IMR-90 (cell line): ENCODE results near the gene FRAS1. TPM values are rescaled to one million over a fixed set of nuclear protein-coding genes. Genes with fewer than 3 reads are reported as not detected.

ENCODE experiments used
- ATAC-seq: fragments of 200-7000 bp; cut with Tn5 transposase; 2 replicates; pipeline ENCODE4 v1.9.1; 2020; ENCODE audit warnings: low read depth, mild to moderate bottlenecking, moderate library complexity
- BruUV-seq: library from RNA; stranded (reverse); fragments of 400-500 nt; replicated peaks from 2 replicates; lab custom pipeline; 2021; lab: Mats Ljungman, UMichigan
- CTCF ChIA-PET: fragments of 300-600 bp; formaldehyde crosslinking; extraction: SDS; loops from one replicate; lab custom pipeline; 2021; ENCODE audit warnings: antibody characterized with exemption; lab: Yijun Ruan, JAX
- POLR2A ChIA-PET: fragments of 300-600 bp; sonication (Branson Sonifier 250); formaldehyde crosslinking; loops from one replicate; lab custom pipeline; 2022; ENCODE audit warnings: antibody characterized with exemption; ENCODE audit not compliant: unreplicated experiment; lab: Charles Lee
- DNase-seq: peaks from one replicate; pipeline ENCODE4 v3.0.0; 2013
- H2AFZ ChIP-seq: replicated peaks from 2 replicates; pipeline ENCODE3; 2013; ENCODE audit warnings: low read length, mild to moderate bottlenecking; ENCODE audit not compliant: poor library complexity
- H2AK5ac ChIP-seq: 2 replicates; pipeline ENCODE4 v1.6.1; 2013; ENCODE audit warnings: low read depth, low read length, inconsistent platforms
- H2AK9ac ChIP-seq: replicated peaks from 2 replicates; pipeline ENCODE3; 2013; ENCODE audit warnings: mild to moderate bottlenecking, low read depth, low read length, moderate library complexity; ENCODE audit not compliant: poor library complexity
- H2BK120ac ChIP-seq: 2 replicates; pipeline ENCODE4 v1.6.1; 2013; ENCODE audit warnings: low read depth, low read length, inconsistent platforms
- H2BK15ac ChIP-seq: 3 replicates; pipeline ENCODE4 v1.6.1; 2013; ENCODE audit warnings: low read depth, low read length, inconsistent platforms
- H2BK20ac ChIP-seq: 2 replicates; pipeline ENCODE4 v1.6.1; 2013; ENCODE audit warnings: low read depth, mild to moderate bottlenecking, inconsistent platforms, low read length, moderate library complexity
- H2BK5ac ChIP-seq: 2 replicates; pipeline ENCODE4 v1.6.1; 2013; ENCODE audit warnings: mild to moderate bottlenecking, low read depth, low read length, inconsistent platforms; ENCODE audit not compliant: poor library complexity, severe bottlenecking
- H3K14ac ChIP-seq: replicated peaks from 2 replicates; pipeline ENCODE4 v1.6.1; 2013; ENCODE audit warnings: low read depth, low read length, inconsistent platforms
- H3K18ac ChIP-seq: 2 replicates; pipeline ENCODE4 v1.6.1; 2013; ENCODE audit warnings: low read depth, low read length, control low read depth
- H3K23ac ChIP-seq: 2 replicates; pipeline ENCODE4 v1.6.1; 2013; ENCODE audit warnings: low read depth, low read length, inconsistent platforms
- H3K27ac ChIP-seq: 2 replicates; pipeline ENCODE4 v1.5.1; 2013; ENCODE audit warnings: mild to moderate bottlenecking, control low read depth, low read length; ENCODE audit not compliant: insufficient read depth
- H3K27me3 ChIP-seq: 2 replicates; pipeline ENCODE4 v1.6.1; 2013; ENCODE audit warnings: low read length; ENCODE audit not compliant: control insufficient read depth, insufficient read depth
- H3K36me3 ChIP-seq: 2 replicates; pipeline ENCODE4 v1.6.1; 2013; ENCODE audit warnings: low read length, mixed read lengths; ENCODE audit not compliant: control insufficient read depth, insufficient read depth
- H3K4ac ChIP-seq: 2 replicates; pipeline ENCODE4 v1.6.1; 2013; ENCODE audit warnings: low read depth, low read length, inconsistent platforms
- H3K4me1 ChIP-seq: 2 replicates; pipeline ENCODE4 v1.6.1; 2013; ENCODE audit warnings: low read length, mixed read lengths; ENCODE audit not compliant: control insufficient read depth, insufficient read depth
- H3K4me2 ChIP-seq: 2 replicates; pipeline ENCODE4 v1.6.1; 2013; ENCODE audit warnings: low read depth, mild to moderate bottlenecking, control low read depth, low read length, moderate library complexity
- H3K4me3 ChIP-seq: 2 replicates; pipeline ENCODE4 v1.5.1; 2013; ENCODE audit warnings: low read depth, mild to moderate bottlenecking, control low read depth, low read length, moderate library complexity; ENCODE audit not compliant: insufficient read depth
- H3K56ac ChIP-seq: 2 replicates; pipeline ENCODE4 v1.6.1; 2013; ENCODE audit warnings: low read length, inconsistent platforms; ENCODE audit not compliant: insufficient read depth; ENCODE audit errors: extremely low read depth
- H3K79me1 ChIP-seq, 2 experiments: 2 replicates each; pipeline ENCODE4 v1.6.1; 2013; ENCODE audit warnings: low read length in 2 of 2, inconsistent platforms in 1 of 2, low read depth in 1 of 2
- H3K9ac ChIP-seq: 2 replicates; pipeline ENCODE4 v1.6.1; 2013; ENCODE audit warnings: low read depth, low read length, control low read depth
- H3K9me1 ChIP-seq: 2 replicates; pipeline ENCODE4 v1.6.1; 2013; ENCODE audit warnings: low read length, inconsistent platforms; ENCODE audit not compliant: insufficient read depth
- H3K9me3 ChIP-seq: 2 replicates; pipeline ENCODE4 v1.6.1; 2013; ENCODE audit warnings: low read length; ENCODE audit not compliant: control insufficient read depth, insufficient read depth
- H4K20me1 ChIP-seq: 2 replicates; pipeline ENCODE4 v1.6.1; 2013; ENCODE audit warnings: low read length, inconsistent platforms; ENCODE audit not compliant: insufficient read depth
- H4K5ac ChIP-seq: 2 replicates; pipeline ENCODE4 v1.6.1; 2013; ENCODE audit warnings: mild to moderate bottlenecking, low read depth, low read length, control low read depth
- H4K8ac ChIP-seq, 2 experiments: 2 replicates each; pipeline ENCODE4 v1.6.1; 2013; ENCODE audit warnings: low read depth in 2 of 2, low read length in 2 of 2, control low read depth in 1 of 2, inconsistent platforms in 1 of 2
- H4K91ac ChIP-seq: 2 replicates; pipeline ENCODE4 v1.6.1; 2013; ENCODE audit warnings: low read depth, low read length, inconsistent platforms; ENCODE audit not compliant: insufficient read depth
- BHLHE40 ChIP-seq: fragments of 150-350 bp; IDR thresholded peaks from 2 replicates; pipeline ENCODE4 v1.6.1; 2016; ENCODE audit warnings: mild to moderate bottlenecking, low read depth, low read length
- CEBPB ChIP-seq: IDR thresholded peaks from 2 replicates; pipeline ENCODE4 v1.6.1; 2012; ENCODE audit warnings: low read depth, low read length, improper control_type of control experiment
- CHD1 ChIP-seq: IDR thresholded peaks from 2 replicates; pipeline ENCODE4 v1.6.1; 2012; ENCODE audit warnings: low read depth, low read length, improper control_type of control experiment
- ELK1 ChIP-seq: fragments of 150-350 bp; IDR thresholded peaks from 2 replicates; pipeline ENCODE4 v1.6.1; 2016; ENCODE audit warnings: low read depth, mild to moderate bottlenecking, low read length, moderate library complexity, borderline replicate concordance
- FOS ChIP-seq: fragments of 150-350 bp; IDR thresholded peaks from 2 replicates; pipeline ENCODE4 v1.6.1; 2016; ENCODE audit warnings: low read depth, low read length
- MAZ ChIP-seq: IDR thresholded peaks from 2 replicates; pipeline ENCODE4 v1.6.1; 2012; ENCODE audit warnings: low read depth, mild to moderate bottlenecking, low read length, improper control_type of control experiment, moderate library complexity, borderline replicate concordance
- NFE2L2 ChIP-seq: fragments of 150-350 bp; IDR thresholded peaks from 2 replicates; pipeline ENCODE4 v1.6.1; 2016; ENCODE audit warnings: low read depth, mild to moderate bottlenecking, low read length
- POLR2A ChIP-seq: IDR thresholded peaks from 2 replicates; pipeline ENCODE4 v1.6.1; 2012; ENCODE audit warnings: mild to moderate bottlenecking, low read depth, low read length
- RAD21 ChIP-seq: IDR thresholded peaks from 2 replicates; pipeline ENCODE4 v1.6.1; 2012; ENCODE audit warnings: low read length, improper control_type of control experiment
- RCOR1 ChIP-seq: IDR thresholded peaks from 2 replicates; pipeline ENCODE4 v1.6.1; 2012; ENCODE audit warnings: mild to moderate bottlenecking, low read length, improper control_type of control experiment; ENCODE audit not compliant: insufficient replicate concordance
- RFX5 ChIP-seq: IDR thresholded peaks from 2 replicates; pipeline ENCODE4 v1.8.0; 2012; ENCODE audit warnings: low read depth, mild to moderate bottlenecking, low read length, moderate library complexity
- SMC3 ChIP-seq: fragments of 150-350 bp; IDR thresholded peaks from 2 replicates; pipeline ENCODE4 v1.6.1; 2016; ENCODE audit warnings: low read depth, mild to moderate bottlenecking, antibody characterized with exemption, low read length, moderate library complexity
- USF2 ChIP-seq: fragments of 150-350 bp; IDR thresholded peaks from 2 replicates; pipeline ENCODE4 v1.6.1; 2017; ENCODE audit warnings: mild to moderate bottlenecking, antibody characterized with exemption, low read length, low read depth
- WGBS, 2 experiments: methylation state at CpG; one replicate each; pipeline versions ENCODE4 v1.1.5 to v1.1.7; 2013; ENCODE audit warnings: missing lambda C conversion rate in 2 of 2; ENCODE audit not compliant: insufficient read length in 1 of 2; ENCODE audit errors: extremely low coverage in 2 of 2; 5-methylcytosine and 5-hydroxymethylcytosine counted together
- dilution Hi-C: fragments of 300-500 bp; cut with HindIII; formaldehyde crosslinking; loops from one replicate; pipeline ENCODE4 v1.14.3; 2018; ENCODE audit warnings: low sequenced_read_pairs; ENCODE audit not compliant: unreplicated experiment
- in situ Hi-C: fragments of 300-500 bp; cut with MboI; formaldehyde crosslinking; loops from 3 replicates; pipeline ENCODE4 v1.14.3; 2019; ENCODE audit warnings: low sequenced_read_pairs, inconsistent platforms, mixed read lengths
- intact Hi-C: fragments of 100-400 bp; cut with micrococcal nuclease; formaldehyde crosslinking; loops from 2 replicates; pipeline ENCODE4 v1.10.0; 2022
- polyA plus RNA-seq, 3 experiments: library from polyadenylated mRNA; depleted of rRNA; stranded (reverse); fragments of >200 nt; gene quantifications; 2 replicates each; pipeline ENCODE4 v1.2.3, GENCODE V29; 2012; ENCODE audit warnings: low replicate concordance in 1 of 3
- total RNA-seq: library from RNA; depleted of rRNA; stranded (reverse); fragments of >200 nt; gene quantifications from 2 replicates; pipeline ENCODE4 v1.2.3, GENCODE V29; 2012

The FRAS1 gene
- total and polyA plus RNA-seq, 2 of the 4 experiments (the other 2 are of a cell fraction), result under 0.01 to 0.03 TPM

GRCh38 chr4:78265006-78265405 lies 207.9 kb downstream of the FRAS1 start:
- H3K36me3 ChIP-seq, result no peaks in the 10 kb centered on the region
- H3K56ac ChIP-seq, result no peak overlapping the region
- H2AFZ ChIP-seq, result no peak overlapping the region
- dilution Hi-C loops (no loop called here), intact Hi-C loops (no loop called here), in situ Hi-C loops (no loop called here)
- H4K20me1 ChIP-seq, result no peaks in the 10 kb centered on the region
- DNase-seq, result no peak
- no peaks in the 10 kb centered on the region for H3K4me1 ChIP-seq
- TF ChIP-seq CEBPB, result no peak
- TF ChIP-seq MAZ, result no peak
- TF ChIP-seq RAD21, result no peak
- no peak for TF ChIP-seq NFE2L2
- no peak for TF ChIP-seq RFX5
- TF ChIP-seq SMC3, result no peak
- no peak for TF ChIP-seq USF2
- TF ChIP-seq FOS, result no peak
- TF ChIP-seq ELK1, result no peak
- no peak for TF ChIP-seq POLR2A
- no peak for TF ChIP-seq BHLHE40
- no peak for TF ChIP-seq RCOR1
- TF ChIP-seq CHD1, result no peak
- BruUV-seq, result no TSS peak
- no peak overlapping the region for H2BK15ac ChIP-seq
- H3K79me1 ChIP-seq, result no peaks in the 10 kb centered on the region
- no peak for ATAC-seq
- no peak overlapping the region for H3K14ac ChIP-seq
- H3K23ac ChIP-seq, result no peak overlapping the region
- no peak overlapping the region for H4K8ac ChIP-seq
- H3K18ac ChIP-seq, result no peak overlapping the region
- no peak overlapping the region for H3K4me2 ChIP-seq
- H4K91ac ChIP-seq, result no peak overlapping the region
- ChIA-PET POLR2A (no interaction called here), CTCF (no interaction called here)
- H3K4ac ChIP-seq, result no peak overlapping the region
- no peak overlapping the region for H2AK9ac ChIP-seq
- no peak overlapping the region for H2AK5ac ChIP-seq
- H2BK120ac ChIP-seq, result no peak overlapping the region
- H2BK20ac ChIP-seq, result no peak overlapping the region
- WGBS, 2 experiments, result 10% methylated on average over 2 of the region's 5 CpGs; no CpG with 5 or more reads in 1 of the 2 experiments
- no peaks in the 10 kb centered on the region; the same call in 1 of the 2 replicates for H3K27me3 ChIP-seq
- no peaks in the 10 kb centered on the region for H3K9me3 ChIP-seq
- H3K9me1 ChIP-seq, result no peaks in the 10 kb centered on the region
- no peak overlapping the region for H3K9ac ChIP-seq
- H3K27ac ChIP-seq, result no peak overlapping the region
- H3K4me3 ChIP-seq, result no peak overlapping the region
- no peak overlapping the region for H4K5ac ChIP-seq
- H2BK5ac ChIP-seq, result no peak overlapping the region
